Activated CD8-positive, alpha-beta T cell treated with anti-CD3 and anti-CD28 coated beads for 36 hours (primary cell): ENCODE results near the gene DFFB. TPM values are rescaled to one million over a fixed set of nuclear protein-coding genes. Genes with fewer than 3 reads are reported as not detected.

Experiments used
- ATAC-seq: fragments of 200-7000 bp; cut with Tn5 transposase; one replicate; pipeline ENCODE4 v1.10.0; 2021; ENCODE audit warnings: mild to moderate bottlenecking, moderate library complexity
- CTCF ChIA-PET: fragments of 350-600 bp; sonication (Branson Sonifier 250); formaldehyde crosslinking; loops from one replicate; lab custom pipeline; 2021; ENCODE audit warnings: antibody characterized with exemption; lab: Charles Lee
- POLR2A ChIA-PET: fragments of 350-600 bp; sonication (Branson Sonifier 250); formaldehyde crosslinking; loops from one replicate; lab custom pipeline; 2021; ENCODE audit warnings: antibody characterized with exemption; lab: Charles Lee
- DNase-seq: peaks from one replicate; pipeline ENCODE4 v3.0.0-alpha.2; 2020
- H3K27ac Mint-ChIP-seq: one replicate; pipeline ENCODE4 v1.8.0; 2021; ENCODE audit warnings: mild to moderate bottlenecking, mixed read lengths
- H3K27me3 Mint-ChIP-seq: one replicate; pipeline ENCODE4 v1.8.0; 2021; ENCODE audit warnings: mixed read lengths
- H3K36me3 Mint-ChIP-seq: one replicate; pipeline ENCODE4 v1.8.0; 2021; ENCODE audit warnings: low read depth, mixed read lengths
- H3K4me1 Mint-ChIP-seq: one replicate; pipeline ENCODE4 v1.8.0; 2021; ENCODE audit warnings: low read depth, mixed read lengths
- H3K4me3 Mint-ChIP-seq: one replicate; pipeline ENCODE4 v1.8.0; 2021; ENCODE audit warnings: mild to moderate bottlenecking, moderate library complexity, mixed read lengths
- H3K9me3 Mint-ChIP-seq: one replicate; pipeline ENCODE4 v1.8.0; 2021; ENCODE audit warnings: mixed read lengths
- intact Hi-C: fragments of 100-400 bp; cut with micrococcal nuclease; formaldehyde crosslinking; loops from one replicate; pipeline ENCODE4 v1.10.0; 2022
- total RNA-seq, 2 experiments: library from RNA; stranded (reverse); gene quantifications; one replicate each; pipeline ENCODE4 v1.2.3, GENCODE V29; 2021
- TF ChIP-seq, protein P1 (sequence below): fragments of 200-600 bp; IDR thresholded peaks from one replicate; pipeline ENCODE4 v1.8.0; 2022; ENCODE audit warnings: antibody characterized with exemption, mild to moderate bottlenecking

The DFFB gene
- total RNA-seq, 2 experiments from 2014 or later: 9.3 to 9.7 TPM

DNA sequence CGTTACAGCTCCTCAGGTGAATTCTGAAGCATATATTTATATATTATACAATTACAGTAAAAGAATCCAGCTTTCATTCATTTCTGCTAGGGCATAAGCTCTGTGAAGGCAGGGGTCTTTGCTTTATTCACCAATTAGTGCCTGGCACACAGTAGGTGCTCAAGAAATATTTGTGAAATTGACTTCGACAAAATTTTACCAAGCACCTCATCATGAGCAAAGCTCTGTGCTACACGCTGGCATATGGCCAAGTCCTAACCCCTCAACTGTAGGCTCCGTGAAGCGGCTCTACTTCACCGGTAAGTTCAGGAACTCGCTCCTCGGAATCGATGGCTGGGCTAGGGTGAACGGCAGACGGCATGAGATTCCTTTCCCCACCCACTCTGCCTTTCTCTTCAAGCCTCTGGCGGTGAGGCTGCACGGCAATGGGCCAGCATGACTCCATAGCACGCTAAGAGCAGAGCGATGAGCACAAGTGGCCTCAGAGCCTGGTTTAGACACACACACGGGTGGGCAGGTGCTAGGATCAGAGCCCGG, 34.1 kb downstream of the DFFB start:
- Mint-ChIP-seq H3K27me3 (no peaks in the 10 kb centered on the region), H3K9me3 (no peaks in the 10 kb centered on the region), H3K36me3 (peaks cover 49% of the 10 kb centered on the region), H3K27ac (no peak overlapping the region), H3K4me3 (no peak overlapping the region), H3K4me1 (peaks cover 35% of the 10 kb centered on the region)
- TF ChIP-seq, protein P1, sequence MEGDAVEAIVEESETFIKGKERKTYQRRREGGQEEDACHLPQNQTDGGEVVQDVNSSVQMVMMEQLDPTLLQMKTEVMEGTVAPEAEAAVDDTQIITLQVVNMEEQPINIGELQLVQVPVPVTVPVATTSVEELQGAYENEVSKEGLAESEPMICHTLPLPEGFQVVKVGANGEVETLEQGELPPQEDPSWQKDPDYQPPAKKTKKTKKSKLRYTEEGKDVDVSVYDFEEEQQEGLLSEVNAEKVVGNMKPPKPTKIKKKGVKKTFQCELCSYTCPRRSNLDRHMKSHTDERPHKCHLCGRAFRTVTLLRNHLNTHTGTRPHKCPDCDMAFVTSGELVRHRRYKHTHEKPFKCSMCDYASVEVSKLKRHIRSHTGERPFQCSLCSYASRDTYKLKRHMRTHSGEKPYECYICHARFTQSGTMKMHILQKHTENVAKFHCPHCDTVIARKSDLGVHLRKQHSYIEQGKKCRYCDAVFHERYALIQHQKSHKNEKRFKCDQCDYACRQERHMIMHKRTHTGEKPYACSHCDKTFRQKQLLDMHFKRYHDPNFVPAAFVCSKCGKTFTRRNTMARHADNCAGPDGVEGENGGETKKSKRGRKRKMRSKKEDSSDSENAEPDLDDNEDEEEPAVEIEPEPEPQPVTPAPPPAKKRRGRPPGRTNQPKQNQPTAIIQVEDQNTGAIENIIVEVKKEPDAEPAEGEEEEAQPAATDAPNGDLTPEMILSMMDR: no peak
- ChIA-PET CTCF (interaction anchor here (1.0 to 1.1 kb wide), 3 partner anchors 10 to 33 kb away, joined by 3 to 8 read pairs (median 3); partner anchors contain the start of gene DFFB), POLR2A (interaction anchor here (1.2 to 1.4 kb wide), 3 partner anchors 9 to 34 kb away, joined by 3 to 7 read pairs (median 3); partner anchors contain the start of genes C1orf174, CEP104 and DFFB)
- no peak for DNase-seq
- intact Hi-C loops: no loop called here
- no peak for ATAC-seq

DNA sequence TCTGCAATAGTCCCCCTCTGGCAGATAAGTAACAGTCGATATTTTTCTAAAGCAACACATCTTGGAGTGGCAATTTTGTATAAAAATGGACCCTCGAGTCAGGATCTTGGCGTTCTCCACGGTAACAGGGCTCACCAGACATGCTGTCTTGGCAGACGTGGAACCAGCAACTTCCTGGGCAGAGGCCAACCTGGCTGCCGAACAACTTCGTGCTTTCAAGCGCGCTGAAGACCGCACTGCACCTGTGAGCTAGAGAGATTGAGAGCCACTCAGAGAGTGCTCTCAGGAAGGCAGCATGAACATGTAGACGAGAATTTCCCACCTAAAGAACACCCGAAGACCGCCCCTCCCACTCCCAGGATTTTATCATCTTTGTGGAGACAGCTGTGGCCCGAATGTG, 35.5 kb downstream of the DFFB start:
- TF ChIP-seq, protein P1: no peak
- Mint-ChIP-seq H3K4me1 (peaks cover 41% of the 10 kb centered on the region), H3K9me3 (peaks cover 3% of the 10 kb centered on the region), H3K4me3 (no peak overlapping the region), H3K36me3 (peaks cover 54% of the 10 kb centered on the region), H3K27ac (peak overlapping the region; percentile 16), H3K27me3 (no peaks in the 10 kb centered on the region)
- ATAC-seq (no peak), DNase-seq (no peak)
- POLR2A ChIA-PET: no interaction called here
- intact Hi-C loops: no loop called here
- CTCF ChIA-PET: no interaction called here

DNA sequence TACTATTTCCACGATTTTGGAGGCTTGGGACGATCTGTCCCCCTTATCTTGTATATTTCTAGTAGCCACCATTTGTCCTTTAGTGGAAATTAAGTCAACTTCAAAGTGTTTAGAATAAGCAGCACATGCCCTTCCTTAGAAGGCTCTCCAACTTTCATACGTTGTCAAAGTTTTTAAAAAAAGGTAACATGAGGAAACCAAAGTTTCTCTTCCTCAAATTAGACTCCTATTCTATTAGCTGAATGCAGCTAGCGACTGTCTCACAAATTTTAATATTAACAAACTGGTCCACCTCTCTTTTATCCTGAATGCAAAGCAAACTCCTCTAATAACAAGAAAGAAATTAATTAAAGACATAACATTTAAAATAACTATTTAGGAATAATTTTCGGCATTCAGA, 35.9 kb downstream of the DFFB start:
- no peak for ATAC-seq
- TF ChIP-seq, protein P1: no peak
- Mint-ChIP-seq H3K36me3 (peaks cover 53% of the 10 kb centered on the region), H3K27me3 (no peaks in the 10 kb centered on the region), H3K9me3 (peaks cover 6% of the 10 kb centered on the region), H3K4me1 (peaks cover 46% of the 10 kb centered on the region), H3K4me3 (no peak overlapping the region), H3K27ac (no peak overlapping the region)
- CTCF ChIA-PET: interaction anchor here (0.9 kb wide), 1 partner anchor 10 kb away, joined by 3 read pairs; no protein-coding TSS in a partner anchor
- POLR2A ChIA-PET: no interaction called here
- DNase-seq: no peak
- intact Hi-C loops: no loop called here

DNA sequence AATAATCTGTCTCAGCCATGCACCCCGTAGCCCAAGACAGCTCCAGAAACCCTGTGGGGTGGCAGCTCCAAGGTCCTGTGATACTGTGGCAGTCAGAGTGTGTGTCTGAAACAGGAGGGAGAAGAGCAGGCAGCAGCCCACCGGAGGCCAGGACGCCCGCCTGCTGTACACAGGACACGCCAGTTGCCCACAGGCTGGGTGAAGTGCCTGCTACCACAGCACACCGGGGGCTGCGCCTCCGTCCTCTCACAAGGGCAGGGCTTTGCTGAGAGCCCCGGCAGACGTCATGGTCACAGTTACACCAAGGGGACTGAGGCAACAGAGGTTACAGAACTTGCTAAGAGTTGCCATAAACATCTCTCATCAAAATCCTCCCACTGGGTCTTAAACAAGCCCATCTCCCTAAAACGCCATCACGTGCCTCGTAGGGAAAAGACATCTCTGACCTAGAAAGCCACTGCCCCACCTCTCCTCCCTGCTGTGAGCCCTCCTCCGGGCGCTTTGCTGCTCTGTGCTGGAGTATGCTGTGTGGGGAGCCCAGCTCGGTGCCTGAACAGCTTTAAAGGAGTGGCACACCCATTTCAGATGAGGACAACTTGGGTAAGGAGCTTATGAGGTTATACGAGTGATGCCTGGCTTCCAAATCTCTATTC, 37.5 kb downstream of the DFFB start:
- ATAC-seq: no peak
- H3K36me3 Mint-ChIP-seq: peaks cover 56% of the 10 kb centered on the region
- H3K4me3 Mint-ChIP-seq: no peak overlapping the region
- intact Hi-C loops: no loop called here
- TF ChIP-seq, protein P1: no peak
- H3K27ac Mint-ChIP-seq: no peak overlapping the region
- POLR2A ChIA-PET: no interaction called here
- peaks cover 6% of the 10 kb centered on the region for H3K9me3 Mint-ChIP-seq
- DNase-seq: no peak
- H3K4me1 Mint-ChIP-seq: peaks cover 52% of the 10 kb centered on the region
- no peaks in the 10 kb centered on the region for H3K27me3 Mint-ChIP-seq
- CTCF ChIA-PET: no interaction called here

DNA sequence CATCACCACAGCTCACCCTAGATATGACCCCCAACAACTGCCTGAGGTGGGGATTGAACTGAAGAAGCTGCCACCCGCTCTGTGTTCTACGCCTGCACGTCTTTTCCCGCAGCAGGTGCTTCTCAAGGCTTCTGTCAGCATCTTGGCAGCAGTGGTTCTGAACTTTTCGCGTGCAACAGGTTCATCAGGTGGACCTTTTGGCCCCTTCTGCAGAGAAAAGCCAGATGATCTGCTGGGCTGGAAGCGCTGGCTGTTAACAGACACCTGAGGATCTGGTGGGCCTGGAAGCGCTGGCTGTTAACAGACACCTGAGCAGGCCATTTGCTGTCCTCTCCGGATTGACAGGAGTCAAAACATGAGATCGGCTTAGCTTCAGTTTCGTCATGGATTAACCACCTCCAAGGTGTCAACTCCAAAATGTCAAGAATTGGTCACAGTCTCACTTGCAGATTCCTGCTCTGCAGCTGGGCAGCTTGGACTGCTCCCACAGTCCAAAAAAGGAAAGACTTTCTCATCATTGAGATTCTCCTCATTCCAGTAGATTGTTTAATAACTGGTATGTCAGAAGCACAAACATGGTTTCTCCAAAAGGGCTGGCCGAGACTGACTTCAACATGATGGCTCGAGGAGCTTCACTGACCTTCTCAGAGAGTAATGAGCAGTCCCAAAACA, 38.1 kb downstream of the DFFB start:
- Mint-ChIP-seq H3K27me3 (no peaks in the 10 kb centered on the region), H3K9me3 (peaks cover 6% of the 10 kb centered on the region), H3K4me3 (no peak overlapping the region), H3K36me3 (peaks cover 50% of the 10 kb centered on the region), H3K27ac (no peak overlapping the region), H3K4me1 (peaks cover 46% of the 10 kb centered on the region)
- POLR2A ChIA-PET: no interaction called here
- CTCF ChIA-PET: no interaction called here
- TF ChIP-seq, protein P1: no peak
- intact Hi-C loops: no loop called here
- no peak for DNase-seq
- ATAC-seq: no peak
